Cardiac fibroblast (primary cell): ENCODE results near the gene SLTM.
"Not testable (repeated sequence)": the region's sequence is repeated elsewhere in the genome, so short reads cannot be mapped to it uniquely, and the experiment has no call there.

Experiments used
- DNase-seq, 2 donors: peaks; one replicate each; pipeline versions ENCODE4 v3.0.0 to v3.0.0-alpha.2; 2010; ENCODE audit warnings: low read depth in 2 of 2
- H3K4me3 ChIP-seq, 2 donors: replicated peaks in 1 of 2; 1 replicate in 1 of 2; 2 replicates in 1 of 2; pipeline ENCODE4 v1.5.1; 2011; ENCODE audit warnings: low read depth in 2 of 2, low read length in 2 of 2, mild to moderate bottlenecking in 2 of 2, moderate library complexity in 1 of 2
- TF ChIP-seq, protein P1 (sequence below): IDR thresholded peaks from one replicate; pipeline ENCODE4 v1.5.1; 2011; ENCODE audit warnings: low read depth, mild to moderate bottlenecking, low read length, inconsistent platforms

The SLTM gene

DNA sequence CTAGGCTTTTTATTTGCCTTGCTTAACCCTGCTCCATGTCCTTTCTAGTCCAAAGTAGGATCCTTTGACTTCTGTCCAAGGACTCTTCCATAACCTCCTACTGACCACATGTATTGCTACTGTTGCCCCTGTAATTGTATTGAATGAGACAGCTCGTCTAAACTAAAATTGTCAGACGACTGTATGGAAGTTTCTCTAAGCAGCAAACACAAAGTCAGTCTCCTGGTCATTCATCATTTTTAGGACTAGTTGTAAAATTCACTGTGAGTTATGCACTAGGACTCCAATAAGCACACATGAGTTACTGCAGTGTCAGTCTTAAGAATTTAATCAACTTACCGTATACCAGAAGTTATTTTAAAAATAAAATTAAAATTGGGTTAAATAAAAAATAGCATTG is 32.8 kb downstream of the SLTM start:
- no peak overlapping the region for H3K4me3 ChIP-seq
- DNase-seq: no peak
- TF ChIP-seq, protein P1, sequence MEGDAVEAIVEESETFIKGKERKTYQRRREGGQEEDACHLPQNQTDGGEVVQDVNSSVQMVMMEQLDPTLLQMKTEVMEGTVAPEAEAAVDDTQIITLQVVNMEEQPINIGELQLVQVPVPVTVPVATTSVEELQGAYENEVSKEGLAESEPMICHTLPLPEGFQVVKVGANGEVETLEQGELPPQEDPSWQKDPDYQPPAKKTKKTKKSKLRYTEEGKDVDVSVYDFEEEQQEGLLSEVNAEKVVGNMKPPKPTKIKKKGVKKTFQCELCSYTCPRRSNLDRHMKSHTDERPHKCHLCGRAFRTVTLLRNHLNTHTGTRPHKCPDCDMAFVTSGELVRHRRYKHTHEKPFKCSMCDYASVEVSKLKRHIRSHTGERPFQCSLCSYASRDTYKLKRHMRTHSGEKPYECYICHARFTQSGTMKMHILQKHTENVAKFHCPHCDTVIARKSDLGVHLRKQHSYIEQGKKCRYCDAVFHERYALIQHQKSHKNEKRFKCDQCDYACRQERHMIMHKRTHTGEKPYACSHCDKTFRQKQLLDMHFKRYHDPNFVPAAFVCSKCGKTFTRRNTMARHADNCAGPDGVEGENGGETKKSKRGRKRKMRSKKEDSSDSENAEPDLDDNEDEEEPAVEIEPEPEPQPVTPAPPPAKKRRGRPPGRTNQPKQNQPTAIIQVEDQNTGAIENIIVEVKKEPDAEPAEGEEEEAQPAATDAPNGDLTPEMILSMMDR: no peak

DNA sequence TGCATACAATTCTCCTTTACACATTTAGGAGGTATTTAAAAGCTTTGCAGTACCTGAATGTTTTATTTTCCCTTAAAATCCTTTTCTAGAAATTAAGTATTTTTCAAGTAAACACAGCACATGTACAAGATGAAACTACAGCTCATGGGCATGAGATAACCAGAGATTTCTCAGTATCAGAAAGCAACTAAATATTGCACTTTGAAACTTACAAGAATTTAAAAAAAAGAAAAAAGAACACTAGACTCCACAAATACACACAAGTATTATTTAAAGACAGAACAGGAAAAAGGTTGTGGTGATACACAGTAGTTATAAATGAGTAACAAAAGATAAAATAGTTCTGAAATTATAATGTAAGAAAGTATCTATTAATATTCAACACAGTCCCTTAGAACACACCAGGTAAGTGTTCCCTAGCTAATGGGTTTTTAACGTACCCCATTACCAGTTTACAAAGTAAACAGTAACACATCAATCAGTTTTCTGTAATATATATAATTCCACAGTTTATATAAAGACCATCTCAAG is 35.3 kb downstream of the SLTM start:
- DNase-seq: no peak
- no peak overlapping the region for H3K4me3 ChIP-seq
- TF ChIP-seq, protein P1: no peak

DNA sequence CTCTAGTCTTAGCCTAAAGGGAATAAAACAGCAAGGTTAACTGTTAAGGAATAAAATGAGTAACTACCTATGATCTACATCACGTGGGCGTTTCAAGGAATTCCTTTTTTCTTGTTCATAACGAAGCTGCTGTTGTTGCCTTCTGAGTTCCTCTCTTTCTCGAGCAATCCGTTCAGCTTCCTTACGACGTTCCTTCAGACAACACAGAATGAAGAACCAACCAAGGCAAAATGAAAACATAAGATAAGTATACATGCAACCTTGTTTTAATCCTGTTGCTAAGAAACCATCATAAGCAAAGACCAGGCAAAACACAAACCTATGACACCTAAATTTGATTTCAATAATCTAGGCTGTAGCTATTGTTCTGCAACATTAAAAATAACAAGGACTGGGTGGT is 44.1 kb downstream of the SLTM start:
- H3K4me3 ChIP-seq: no peak overlapping the region
- TF ChIP-seq, protein P1: no peak
- peak in 1 of 2 donors; percentile 5 for DNase-seq

DNA sequence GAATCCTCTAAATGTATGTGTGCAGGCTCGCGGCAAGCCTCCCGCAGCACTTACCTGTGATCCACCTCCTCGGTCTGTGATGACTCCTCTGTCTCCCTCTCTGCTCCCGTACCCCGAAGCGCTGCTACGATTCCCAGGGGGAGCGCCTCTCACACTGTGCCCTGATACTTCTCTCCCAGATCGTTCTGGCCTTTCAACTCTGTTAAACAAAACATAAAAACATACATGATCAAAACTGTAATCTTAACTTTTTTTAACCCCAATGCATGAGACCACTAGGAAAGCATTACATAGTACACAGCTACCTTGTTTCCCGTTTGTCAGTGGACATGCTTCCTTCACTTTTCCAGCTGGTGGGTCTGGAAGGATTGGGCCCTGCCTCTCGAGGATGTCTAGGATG is 46.6 kb downstream of the SLTM start:
- no peak overlapping the region for H3K4me3 ChIP-seq
- TF ChIP-seq, protein P1: no peak
- DNase-seq: no peak

DNA sequence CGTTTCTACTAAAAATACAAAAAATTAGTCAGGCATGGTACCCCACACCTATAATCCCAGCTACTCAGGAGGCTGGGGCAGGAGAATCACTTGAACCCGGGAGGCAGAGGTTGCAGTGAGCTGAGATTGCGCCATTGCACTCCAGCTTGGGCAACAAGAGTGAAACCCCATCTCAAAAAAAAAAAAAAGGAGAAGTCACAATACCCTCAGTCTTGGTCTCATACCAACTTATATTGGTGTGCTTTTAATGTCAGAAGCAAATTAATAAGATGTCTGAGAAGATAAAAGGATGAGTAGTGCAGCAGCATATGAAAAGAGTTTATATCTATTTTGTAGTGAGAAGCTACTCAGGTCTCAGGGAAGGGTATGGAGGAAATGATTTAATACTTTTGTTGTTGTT is 49.6 kb downstream of the SLTM start:
- DNase-seq, H3K4me3 ChIP-seq: not testable (repeated sequence)

DNA sequence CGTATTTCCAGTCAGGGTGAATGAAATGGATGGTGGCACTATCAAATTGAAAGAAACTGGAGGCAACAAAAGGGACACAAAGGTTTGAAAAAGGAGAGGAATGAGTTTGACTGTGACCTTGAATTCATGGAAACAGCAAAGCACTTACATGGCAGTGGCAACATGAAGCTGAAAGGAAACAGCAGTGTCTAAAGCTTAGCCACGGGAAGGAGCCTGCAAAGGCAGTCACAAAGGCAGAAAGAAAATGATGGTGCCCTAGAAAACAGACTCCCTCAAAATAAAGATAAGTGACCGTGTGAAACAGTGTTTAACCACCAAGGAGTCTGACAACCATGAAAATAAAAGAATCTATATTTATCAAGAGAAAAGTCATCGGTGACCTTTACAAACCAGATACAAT is 51.2 kb downstream of the SLTM start:
- no peak for DNase-seq
- H3K4me3 ChIP-seq: no peak overlapping the region

DNA sequence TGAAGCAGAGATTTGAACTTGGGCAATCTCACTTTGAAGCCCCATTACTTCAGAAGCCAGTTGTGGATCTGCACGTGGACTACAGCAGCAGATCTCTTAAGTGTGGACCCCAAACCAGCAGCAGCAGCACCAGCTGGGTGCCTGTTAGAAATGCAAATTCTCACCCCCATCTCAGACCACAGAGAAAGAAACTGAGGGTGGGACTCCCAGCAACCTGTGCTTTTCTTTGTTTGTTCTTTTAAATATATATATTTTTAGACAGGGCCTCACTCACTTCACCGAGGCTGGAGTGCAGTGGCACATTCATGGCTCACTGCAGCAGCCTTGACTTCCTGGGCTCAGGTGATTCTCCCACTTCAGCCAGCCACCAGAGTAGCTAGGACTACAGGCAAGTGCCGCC is 53.2 kb downstream of the SLTM start:
- TF ChIP-seq, protein P1: no peak
- H3K4me3 ChIP-seq: no peak overlapping the region

More for the DNA sequence above, 51.2 kb downstream of the SLTM start:
- TF ChIP-seq, protein P1: no peak

More for the DNA sequence above, 53.2 kb downstream of the SLTM start:
- DNase-seq: no peak
